Astrocyte of the hippocampus (primary cell): ENCODE results near the gene VANGL1.
A peak's percentile ranks its signal among the peaks of the same experiment; 100 is the strongest.
"Not testable (repeated sequence)": the region's sequence is repeated elsewhere in the genome, so short reads cannot be mapped to it uniquely, and the experiment has no call there.

Source experiments
- DNase-seq: peaks from one replicate; pipeline ENCODE4 v3.0.0; 2011; ENCODE audit warnings: low read depth, low spot score

VANGL1 gene

DNA sequence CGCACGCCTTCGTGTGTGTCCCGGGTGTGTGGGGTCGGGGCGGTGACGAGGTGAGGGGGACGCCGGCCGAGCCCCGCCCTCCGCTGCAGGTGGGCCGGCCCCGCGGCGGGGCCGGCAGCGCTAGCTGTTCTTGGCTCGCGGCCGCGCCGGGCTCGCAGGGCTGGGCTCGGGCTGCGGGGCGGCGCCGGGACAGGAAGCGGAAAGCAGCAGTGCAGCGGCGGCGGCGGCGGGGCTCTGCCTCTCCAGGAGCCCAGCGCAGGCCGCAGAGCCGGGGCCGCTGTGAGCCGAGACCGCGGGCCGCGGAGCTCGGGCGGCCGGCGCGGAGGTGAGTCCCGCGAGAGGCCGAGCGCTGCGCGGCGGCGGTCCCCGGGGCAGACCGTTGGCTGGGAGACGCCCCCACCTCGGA lies at the start of gene VANGL1:
VANGL1 (plus strand) TSS at position 209 of the 406 bp plus-strand sequence. CDS start 9,444 bp downstream, outside the sequence.
- DNase-seq: peak; percentile 90

DNA sequence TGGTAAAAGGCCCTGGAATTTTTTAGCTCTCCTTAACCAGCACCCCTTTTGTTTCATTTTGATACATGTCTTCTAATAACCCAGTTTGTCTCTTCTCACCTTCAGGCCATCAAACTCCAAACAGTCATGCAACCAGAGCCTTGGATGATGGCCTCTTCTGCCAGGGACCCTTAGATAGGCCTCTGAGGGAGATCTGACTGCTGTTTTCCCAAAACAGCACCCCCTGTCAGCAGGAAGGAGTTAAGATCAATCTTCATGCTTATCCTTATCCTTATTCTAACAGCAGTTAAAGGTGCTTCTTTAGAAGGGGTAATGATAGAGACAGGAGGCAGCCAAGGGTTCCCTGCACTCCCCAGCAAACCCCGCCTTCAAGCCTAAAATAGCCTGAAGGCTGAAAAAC lies 49.5 kb upstream of the VANGL1 start:
- no peak for DNase-seq

DNA sequence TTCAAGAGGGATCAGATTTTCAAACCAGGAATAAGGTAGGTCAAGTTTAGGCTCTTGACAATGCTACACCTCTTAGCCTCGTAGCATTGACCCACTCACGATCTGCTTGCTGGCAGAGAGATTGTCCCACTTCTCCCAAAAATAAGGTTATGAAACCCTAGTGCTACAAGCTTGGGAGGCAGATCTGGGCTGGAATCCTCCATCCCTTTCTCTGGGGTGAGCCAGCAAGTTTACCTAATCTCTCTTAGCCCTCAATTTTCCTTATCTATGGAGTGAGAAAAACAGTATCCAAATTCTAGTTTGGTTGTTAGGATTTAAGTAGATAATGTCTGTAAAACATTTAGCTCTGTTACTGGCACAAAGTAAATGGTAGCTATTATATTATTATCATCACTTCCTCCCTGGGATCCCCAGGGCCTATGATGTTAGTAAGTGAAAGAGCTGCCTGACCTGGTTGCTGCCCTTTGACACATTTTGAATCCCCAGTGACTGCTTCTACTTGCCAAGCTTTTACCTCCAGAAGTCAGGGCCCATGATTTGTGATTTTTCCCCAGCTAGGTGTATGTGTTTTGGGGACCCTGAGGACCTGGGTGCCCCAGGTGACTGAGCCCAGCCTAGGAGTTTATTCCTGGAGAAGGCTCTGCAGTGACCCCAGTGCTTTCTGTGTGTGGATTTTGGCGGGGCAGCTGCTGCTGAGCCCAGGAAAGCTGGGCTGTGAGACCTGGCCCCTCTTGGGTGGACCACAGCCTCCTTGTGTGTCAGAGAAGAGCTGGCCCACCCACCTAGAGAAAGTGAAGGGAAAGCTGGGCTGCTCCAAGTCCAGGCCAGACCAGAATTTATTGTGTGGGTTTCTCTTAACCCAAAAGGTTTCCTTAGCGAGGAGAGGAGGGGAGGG lies 48.2 kb upstream of the VANGL1 start:
- DNase-seq: no peak

DNA sequence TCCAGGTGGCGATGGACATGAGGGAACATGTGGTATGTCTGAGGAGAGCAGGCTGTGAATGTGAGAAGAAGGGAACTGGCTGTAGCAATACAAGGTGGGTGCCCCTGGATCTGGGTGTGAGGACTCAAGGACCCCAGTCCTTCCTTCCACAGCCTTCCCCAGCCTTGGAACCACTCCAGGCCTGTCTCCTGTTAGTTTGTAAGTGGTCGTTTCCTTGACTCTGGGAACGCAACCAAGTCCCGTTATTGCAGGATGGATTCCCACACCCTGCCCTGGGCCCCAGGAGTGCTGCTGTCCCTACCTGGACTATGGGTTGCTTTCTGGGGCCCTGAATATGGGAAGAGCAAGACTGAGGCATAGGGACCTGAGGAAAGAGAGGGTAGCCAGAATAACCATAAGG lies 47.2 kb upstream of the VANGL1 start:
- peak; percentile 3 for DNase-seq

DNA sequence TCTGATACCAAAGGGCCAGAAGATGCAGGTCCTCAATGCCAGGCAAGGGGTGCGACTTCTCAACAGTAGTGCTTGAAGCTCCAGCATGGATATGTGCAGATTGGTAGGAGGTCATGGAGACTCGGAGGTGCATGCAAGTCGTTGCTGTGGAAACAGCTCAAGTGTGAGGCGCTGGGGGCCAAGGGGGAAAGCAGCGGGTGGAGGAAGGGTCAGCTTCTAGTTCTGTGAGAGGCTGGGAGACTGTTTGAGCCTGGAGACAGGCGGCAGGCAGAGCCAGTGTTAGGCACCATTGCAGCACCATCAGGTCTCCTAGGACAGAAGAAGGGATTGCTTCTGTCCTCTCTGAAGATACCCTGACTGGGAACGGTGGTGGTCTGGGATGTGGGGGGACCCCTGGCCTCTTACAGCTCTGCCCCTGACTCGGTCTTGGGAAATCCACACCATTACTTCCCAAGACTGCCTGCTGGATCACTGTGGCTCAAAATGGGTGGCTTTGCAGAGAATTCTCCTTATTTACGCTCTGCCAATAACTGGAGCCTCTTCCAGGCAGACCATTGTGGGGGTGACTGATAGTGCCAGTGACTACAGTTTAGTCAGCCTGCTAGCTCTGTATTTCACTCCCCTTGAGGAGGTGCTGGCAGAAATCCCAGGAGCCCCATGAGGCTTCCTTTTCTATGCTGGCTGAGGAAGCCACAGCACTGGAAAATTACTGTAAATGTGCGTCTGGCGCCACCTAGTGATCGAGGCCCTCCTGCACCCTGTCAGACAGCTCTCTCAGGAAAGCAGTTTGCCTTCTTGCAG lies 46.3 kb upstream of the VANGL1 start:
- peak; percentile 97 for DNase-seq

DNA sequence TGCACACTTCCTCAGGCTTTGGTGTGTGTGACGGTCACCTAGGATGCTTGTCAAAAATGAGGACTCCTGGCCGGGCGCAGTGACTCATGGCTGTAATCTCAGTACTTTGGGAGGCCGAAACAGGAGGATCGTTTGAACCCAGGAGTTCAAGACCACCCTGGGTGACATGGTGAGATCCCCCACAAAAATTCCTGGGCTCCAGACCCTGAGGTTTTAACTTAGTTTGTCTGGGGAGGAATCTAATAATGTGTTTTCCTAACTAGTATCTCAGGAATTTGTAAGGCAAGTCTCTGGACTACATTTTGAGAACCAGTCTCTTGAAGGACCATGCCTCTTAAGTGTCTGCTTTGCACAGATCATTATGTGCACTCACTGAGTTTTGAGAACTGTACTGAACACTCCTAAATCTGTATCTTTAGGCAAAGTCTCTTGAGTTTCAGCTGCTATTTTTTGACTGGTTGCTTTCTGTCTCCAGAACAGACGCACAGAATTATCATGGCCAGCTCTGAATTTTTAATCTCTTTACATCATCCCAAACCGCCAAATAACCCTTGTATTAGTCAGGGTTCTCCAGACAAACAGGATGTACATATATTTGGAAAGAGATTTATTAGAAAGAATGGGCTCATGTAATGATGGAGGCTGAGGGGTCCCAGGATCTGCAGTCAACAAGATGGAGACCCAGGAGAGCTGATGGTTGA lies 45.5 kb upstream of the VANGL1 start:
- peak; percentile 2 for DNase-seq

DNA sequence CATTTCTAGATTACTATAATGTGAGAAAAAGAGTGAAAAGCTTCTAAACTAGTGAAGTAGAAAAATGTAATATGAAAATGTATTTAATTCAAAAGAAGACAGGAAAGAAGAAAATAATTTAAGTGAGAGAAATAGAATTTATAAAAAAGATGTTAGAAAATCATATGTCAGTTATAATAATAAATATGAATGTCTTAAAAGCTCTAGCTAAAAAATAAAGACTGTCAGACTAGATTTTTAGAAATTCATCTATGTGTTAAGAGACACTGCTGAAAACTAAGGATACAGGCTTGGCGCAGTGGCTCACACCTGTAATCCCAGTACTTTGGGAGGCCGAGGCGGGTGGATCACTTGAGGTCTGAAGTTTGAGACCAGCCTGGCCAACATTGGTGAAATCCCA lies 37.3 kb upstream of the VANGL1 start:
- no peak for DNase-seq

DNA sequence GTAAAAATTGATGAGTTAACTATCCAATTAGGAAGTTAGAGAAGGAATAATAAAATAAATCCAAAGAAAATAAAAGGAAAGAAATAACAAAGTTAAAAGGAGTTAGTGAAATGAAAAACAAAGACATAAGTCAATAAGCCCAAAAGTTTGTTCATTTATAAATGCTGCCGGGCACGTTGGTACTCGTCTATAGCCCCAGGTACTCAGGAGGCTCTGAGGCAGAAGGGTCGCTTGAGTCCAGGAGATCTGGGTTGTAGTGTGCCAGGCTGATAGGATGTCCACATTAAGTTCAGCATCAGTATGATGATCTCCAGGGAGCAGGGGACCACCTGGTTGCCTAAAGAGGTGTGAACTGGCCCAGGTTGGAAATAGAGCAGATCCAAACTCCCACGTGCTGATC lies 35.5 kb upstream of the VANGL1 start:
- DNase-seq: no peak

DNA sequence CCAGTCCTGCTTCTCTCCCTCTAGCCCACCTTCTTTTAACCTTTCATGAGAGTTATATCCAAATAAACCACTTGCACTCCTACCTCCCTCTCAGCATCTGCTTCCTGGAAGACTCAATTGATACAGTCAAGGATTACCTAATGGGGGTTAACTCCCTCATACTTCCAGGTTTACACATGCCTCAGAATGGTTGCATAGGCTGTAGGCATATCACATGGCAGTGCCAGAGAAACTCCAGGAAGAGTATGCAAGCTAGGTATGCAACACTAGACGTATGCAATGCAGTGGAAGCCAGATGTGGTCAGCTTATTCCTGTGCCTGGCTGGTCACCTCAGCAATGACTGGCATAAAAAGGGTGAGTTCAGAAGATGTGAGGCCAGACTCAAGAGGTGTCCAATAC lies 32.7 kb upstream of the VANGL1 start:
- DNase-seq: no peak

DNA sequence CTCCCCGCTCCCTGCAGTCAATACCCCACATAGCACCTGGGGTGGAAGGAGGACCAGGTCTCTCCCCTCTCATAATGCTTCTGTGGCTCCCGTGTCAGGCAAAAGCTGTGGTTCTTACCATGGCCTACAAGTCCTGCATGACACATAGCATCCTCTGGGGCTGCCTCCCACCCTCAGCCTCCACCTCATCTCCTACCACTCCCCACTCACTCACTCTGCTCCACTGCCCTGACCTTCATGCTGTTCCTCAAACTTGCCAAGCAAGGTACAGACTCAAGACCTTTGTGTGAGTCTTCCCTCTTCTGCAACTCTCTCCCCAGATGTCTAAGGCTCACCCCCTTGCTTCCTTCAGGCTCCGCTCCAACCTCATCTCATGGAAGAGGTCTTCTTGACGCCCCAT lies 28.0 kb upstream of the VANGL1 start:
- DNase-seq: no peak

DNA sequence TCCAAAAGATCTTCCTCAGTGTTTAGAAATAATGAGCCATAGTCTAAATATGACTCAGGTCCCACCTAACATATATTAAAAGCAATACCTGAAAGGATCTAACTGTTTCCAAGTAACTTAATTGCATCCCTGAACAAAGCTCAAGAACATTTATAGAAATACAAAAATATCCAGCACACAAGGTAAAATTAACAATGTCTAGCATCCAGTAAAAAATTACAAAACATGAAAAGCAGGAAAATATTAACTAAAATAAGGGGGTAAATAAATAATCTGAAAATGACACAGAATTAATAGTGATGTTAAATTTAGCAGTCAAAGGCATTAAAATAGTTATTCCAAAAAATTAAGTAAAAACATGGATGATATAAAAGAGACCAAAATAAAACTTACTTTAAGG lies 21.3 kb upstream of the VANGL1 start:
- DNase-seq: no peak

DNA sequence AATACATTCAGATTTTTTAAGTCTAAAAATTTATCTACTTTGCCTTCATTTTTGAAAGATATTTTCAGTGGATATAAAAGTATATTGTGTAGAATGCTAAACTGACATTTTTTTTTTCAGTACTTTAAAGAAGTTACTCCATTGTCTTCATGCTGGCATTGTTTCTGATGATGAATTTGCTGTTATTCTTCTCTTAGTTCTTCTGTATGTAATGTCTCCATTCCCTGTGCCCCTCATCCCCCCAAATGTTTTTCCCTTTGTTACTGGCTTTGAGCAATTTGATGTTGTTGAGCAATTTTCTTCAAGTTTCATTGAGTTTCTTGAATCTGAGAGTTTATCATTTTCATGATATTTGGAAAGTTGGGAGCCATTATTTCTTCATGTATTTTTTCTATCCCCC lies 20.8 kb upstream of the VANGL1 start:
- DNase-seq: no peak

DNA sequence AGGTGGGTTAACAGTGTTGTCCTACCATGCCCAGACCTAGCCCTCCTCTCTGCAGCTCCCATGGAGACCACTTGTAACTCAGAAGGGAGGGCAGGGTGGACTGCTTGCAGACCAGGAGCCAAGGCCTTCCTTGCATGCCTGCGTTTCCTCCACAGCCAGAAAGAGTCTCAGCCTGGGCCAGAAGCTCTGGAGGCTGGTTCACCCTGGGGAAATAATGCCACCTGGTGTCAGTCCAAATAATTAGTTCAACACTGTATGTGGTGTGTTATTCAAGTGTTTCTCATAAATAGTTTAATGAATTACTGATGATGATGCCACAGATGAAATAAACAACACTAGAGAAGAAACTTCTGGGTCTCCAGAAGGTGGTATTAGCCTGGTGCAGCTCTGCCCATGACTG lies 16.9 kb upstream of the VANGL1 start:
- DNase-seq: no peak

DNA sequence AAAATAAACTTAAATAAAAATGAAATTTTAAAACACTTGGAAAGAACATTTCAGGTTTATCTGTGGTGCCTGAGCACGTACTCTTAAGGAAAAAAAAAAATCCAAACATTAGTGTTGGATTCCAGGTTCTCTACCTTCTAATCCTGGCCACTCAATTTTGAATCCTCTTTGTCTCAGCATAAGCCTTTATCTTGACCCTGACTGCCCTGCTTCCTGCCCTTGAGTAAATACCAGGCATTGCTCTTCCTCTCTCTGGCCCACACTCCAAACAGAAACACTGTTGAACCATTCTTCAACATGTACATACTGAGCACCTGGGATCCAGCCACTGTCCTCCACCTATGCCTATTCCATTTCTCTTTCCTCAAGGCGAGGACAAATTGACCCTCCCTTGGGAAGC lies 11.4 kb upstream of the VANGL1 start:
- no peak for DNase-seq

DNA sequence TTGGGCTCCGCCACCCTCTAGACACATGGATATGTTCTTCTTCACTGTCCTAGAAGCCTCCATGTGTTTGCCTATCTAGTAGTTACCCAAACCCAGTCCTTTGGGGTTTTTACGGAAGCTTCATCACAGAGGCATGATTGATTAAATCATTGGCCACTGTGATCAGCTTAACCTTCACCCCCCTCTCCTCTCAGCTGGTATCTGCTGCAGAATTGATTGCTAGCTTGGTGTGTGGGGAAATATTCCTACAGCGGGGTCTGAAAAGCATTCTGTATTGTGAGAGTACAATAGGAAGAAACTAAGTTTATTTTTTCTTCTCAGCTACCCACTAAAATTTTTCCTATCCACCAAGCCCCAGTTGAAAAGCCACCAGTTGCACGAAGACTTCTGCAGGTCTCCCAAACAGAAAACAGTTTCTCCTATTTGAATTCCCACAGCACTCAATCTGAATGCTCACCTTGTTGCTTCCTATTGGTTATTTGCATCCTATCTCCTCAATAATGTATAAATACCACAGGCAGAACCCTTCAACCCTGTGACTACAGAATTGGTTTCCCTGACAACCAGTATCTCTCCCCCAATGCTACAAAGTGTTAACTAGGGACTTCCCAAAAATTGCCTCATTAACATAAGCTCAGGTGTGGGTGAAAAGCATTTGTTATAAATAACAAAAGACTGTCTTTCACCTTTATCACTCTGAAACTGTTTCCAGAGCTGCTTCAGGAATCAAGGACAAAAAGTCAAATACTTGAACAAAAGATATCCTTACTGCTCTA lies 9.3 kb upstream of the VANGL1 start:
- no peak for DNase-seq

DNA sequence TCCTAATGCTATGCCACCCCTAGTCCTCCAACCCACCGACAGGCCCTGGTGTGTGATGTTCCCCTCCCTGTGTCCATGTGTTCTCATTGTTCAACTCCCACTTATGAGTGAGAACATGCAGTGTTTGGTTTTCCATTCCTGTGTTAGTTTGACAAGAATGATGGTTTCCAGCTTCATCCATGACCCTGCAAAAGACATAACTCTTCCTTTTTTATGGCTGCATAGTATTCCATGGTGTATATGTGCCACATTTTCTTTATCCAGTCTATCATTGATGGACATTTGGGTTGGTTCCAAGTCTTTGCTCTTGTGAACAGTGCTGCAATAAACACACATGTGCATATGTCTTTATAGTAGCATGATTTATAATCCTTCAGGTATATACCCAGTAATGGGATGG lies 8.2 kb upstream of the VANGL1 start:
- DNase-seq: not testable (repeated sequence)

DNA sequence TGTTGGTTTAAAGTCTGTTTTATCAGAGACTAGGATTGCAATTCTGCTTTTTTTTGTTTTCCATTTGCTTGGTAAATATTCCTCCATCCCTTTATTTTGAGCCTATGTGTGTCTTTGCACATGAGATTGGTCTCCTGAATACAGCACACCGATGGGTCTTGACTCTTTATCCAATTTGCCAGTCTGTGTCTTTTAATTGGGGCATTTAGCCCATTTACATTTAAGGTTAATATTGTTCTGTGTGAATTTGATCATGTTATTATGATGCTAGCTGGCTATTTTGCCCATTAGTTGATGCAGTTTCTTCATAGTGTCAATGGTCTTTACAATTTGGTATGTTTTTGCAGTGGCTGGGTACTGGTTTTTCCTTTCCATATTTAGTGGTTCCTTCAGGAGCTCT lies 4.5 kb upstream of the VANGL1 start:
- not testable (repeated sequence) for DNase-seq

DNA sequence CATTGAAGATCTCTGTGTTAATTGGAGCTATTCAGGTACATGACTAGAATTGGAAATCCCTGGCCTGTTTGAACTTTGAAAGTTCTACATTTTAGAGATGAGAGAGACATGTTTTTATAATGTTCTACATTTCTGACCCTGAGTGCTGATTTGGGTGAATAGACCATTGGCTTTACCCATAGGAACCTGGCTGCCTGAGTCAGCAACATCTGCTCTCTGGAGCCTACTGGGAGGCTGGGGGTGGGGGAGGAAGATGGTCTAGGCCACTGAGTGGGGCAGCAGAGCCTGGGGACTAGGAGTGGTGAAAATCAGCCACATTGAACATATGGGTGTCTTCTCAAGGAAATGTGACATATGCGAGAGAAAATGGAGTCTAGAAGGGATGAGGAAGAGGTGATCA lies 1.4 kb upstream of the VANGL1 start:
- no peak for DNase-seq

DNA sequence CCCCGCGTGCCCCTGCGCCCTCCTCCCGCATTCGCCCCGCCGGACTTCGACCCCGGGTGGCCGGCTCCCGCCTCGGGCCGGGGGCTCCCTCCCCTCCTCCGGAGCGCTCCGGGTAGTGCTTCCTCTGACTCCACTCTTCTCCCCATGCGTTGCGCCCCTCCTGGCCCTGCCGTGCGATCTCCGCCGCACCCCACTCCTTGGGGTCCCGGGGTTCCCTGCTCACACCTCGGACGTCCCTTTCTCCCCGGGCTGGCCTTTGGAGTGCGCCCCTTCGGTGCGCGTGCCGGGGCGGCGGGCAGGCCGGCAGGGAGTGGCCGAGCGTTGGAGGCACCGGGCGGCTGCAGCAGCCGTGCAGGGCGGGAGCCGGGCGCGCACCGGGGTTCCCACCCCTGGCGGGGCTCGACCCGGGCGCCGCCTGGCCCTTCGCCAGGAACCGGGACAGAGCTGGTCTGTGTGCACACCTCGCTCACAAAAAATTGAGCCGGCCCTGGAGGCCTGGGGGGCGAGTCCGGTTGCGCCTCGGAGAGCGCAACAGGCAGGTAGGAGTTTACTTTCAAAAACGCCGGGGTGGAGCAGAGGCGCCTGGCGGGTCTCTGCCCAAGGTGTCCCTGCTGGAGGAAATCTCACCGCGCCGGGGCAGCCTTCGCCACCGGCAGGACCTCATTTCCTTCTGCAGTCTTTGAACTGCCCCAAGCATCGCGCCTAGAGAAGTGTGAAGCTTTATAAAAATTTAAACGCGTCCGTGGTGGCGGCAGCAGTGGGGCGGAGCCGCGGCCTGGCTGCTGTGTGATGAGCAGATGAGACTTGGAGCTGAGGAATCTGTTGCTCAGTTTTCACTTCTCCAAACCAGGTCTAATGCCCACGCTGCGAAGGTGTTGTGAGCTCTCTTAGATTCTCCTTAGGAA lies 650 bp downstream of the VANGL1 start:
- peak; percentile 79 for DNase-seq

DNA sequence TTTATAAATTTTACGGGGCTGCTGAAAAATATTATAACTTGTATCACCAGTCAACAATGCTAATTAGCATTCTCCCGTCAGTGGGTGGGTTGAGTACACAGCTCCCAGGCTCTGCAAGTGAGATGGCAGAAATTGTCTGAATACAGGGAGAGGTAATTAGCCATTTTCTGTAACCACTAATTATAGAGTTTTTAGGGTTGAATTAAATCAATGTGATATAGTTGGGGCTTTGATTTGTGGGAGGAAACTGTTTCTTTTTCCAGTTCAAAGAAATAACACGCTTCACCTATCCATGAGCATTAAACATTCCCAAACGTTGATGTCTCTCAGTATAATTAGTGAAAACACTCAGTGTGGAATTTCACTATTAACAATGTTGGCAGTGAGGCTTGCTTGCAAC lies 1.5 kb downstream of the VANGL1 start:
- no peak for DNase-seq
